Measurements from ENCODE around the gene NECTIN4.

The NECTIN4 gene

GRCh38 chr1:161090617-161091016 is 1.3 kb upstream of the NECTIN4 start:
- no peak for TF ChIP-seq FOXP2 (optimal IDR thresholded peaks at IDR 0.05; ENCODE audit: control extremely low read depth, extremely low read length, insufficient read depth)
- TF ChIP-seq POLR2AphosphoS5 (IDR thresholded peaks at IDR 0.05; ENCODE audit: borderline replicate concordance, low read depth, low read length): no peak
- TF ChIP-seq EZH2 (IDR thresholded peaks at IDR 0.05): no peak
- no peaks in the 10 kb centered on the region for H3K9me3 ChIP-seq (ENCODE audit: low read depth, low read length)
- no peak overlapping the region for H3K9ac ChIP-seq (ENCODE audit: insufficient read length)
- no peak for DNase-seq (ENCODE audit: low read depth, low spot score)
- H3K27ac ChIP-seq: no peak overlapping the region
- H3K36me3 ChIP-seq (ENCODE audit: insufficient read depth, low read length): no peaks in the 10 kb centered on the region
- no peak overlapping the region for H3K4me3 ChIP-seq

GRCh38 chr1:161089938-161090337 is 580 bp upstream of the NECTIN4 start:
- no peak for DNase-seq (ENCODE audit: low read depth, low spot score)
- Histone ChIP-seq H3K36me3 (ENCODE audit: insufficient read depth, low read length) (no peaks in the 10 kb centered on the region), H3K9ac (ENCODE audit: insufficient read length) (no peak overlapping the region), H3K27ac (no peak overlapping the region), H3K4me3 (no peak overlapping the region), H3K9me3 (ENCODE audit: low read depth, low read length) (no peaks in the 10 kb centered on the region)
- TF ChIP-seq EZH2 (IDR thresholded peaks at IDR 0.05) (no peak), FOXP2 (optimal IDR thresholded peaks at IDR 0.05; ENCODE audit: control extremely low read depth, extremely low read length, insufficient read depth) (no peak), POLR2AphosphoS5 (IDR thresholded peaks at IDR 0.05; ENCODE audit: borderline replicate concordance, low read depth, low read length) (no peak)

GRCh38 chr1:161088587-161089110 is 709 bp downstream of the NECTIN4 start:
- no peak for DNase-seq (ENCODE audit: low read depth, low spot score)
- Histone ChIP-seq H3K27ac (no peak overlapping the region), H3K9me3 (ENCODE audit: low read depth, low read length) (no peaks in the 10 kb centered on the region), H3K36me3 (ENCODE audit: insufficient read depth, low read length) (no peaks in the 10 kb centered on the region), H3K4me3 (no peak overlapping the region), H3K9ac (ENCODE audit: insufficient read length) (no peak overlapping the region)
- TF ChIP-seq FOXP2 (optimal IDR thresholded peaks at IDR 0.05; ENCODE audit: control extremely low read depth, extremely low read length, insufficient read depth) (no peak), POLR2AphosphoS5 (IDR thresholded peaks at IDR 0.05; ENCODE audit: borderline replicate concordance, low read depth, low read length) (no peak), EZH2 (IDR thresholded peaks at IDR 0.05) (no peak)

- Histone ChIP-seq H3K36me3 (ENCODE audit: insufficient read depth, low read length) (no peaks in the 10 kb centered on the region), H3K4me3 (no peak overlapping the region), H3K27ac (no peak overlapping the region), H3K9ac (ENCODE audit: insufficient read length) (no peak overlapping the region), H3K9me3 (ENCODE audit: low read depth, low read length) (no peaks in the 10 kb centered on the region)
- no peak for TF ChIP-seq EZH2 (IDR thresholded peaks at IDR 0.05)
- TF ChIP-seq FOXP2 (optimal IDR thresholded peaks at IDR 0.05; ENCODE audit: control extremely low read depth, extremely low read length, insufficient read depth): no peak
- TF ChIP-seq POLR2AphosphoS5 (IDR thresholded peaks at IDR 0.05; ENCODE audit: borderline replicate concordance, low read depth, low read length): no peak
- DNase-seq (ENCODE audit: low read depth, low spot score): no peak
Observed at GRCh38 chr1:161086457-161086856, 2.9 kb downstream of the NECTIN4 start.

DNA sequence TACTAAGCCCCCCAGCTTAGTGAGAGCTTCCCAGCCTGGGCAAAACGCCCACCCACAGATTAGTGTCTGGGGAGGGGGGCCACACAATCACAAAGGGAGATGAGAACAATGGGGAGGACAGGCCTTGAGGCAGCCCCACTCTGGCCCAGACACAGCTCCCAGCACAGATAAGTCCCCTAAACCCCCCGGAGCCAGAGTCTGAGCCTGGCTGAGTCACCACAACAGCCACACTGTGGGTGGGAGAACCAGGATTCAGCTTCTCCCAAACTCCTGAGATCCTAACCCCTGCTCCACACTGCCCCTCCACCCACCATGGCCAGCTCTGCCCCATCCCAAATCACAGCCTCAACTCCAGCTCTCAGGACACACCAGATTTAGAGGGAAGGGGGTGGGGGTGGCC is 4.2 kb downstream of the NECTIN4 start:
- Histone ChIP-seq H3K9me3 (ENCODE audit: low read depth, low read length) (no peaks in the 10 kb centered on the region), H3K4me3 (no peak overlapping the region), H3K27ac (no peak overlapping the region), H3K9ac (ENCODE audit: insufficient read length) (no peak overlapping the region), H3K36me3 (ENCODE audit: insufficient read depth, low read length) (no peaks in the 10 kb centered on the region)
- no peak for TF ChIP-seq FOXP2 (optimal IDR thresholded peaks at IDR 0.05; ENCODE audit: control extremely low read depth, extremely low read length, insufficient read depth)
- TF ChIP-seq POLR2AphosphoS5 (IDR thresholded peaks at IDR 0.05; ENCODE audit: borderline replicate concordance, low read depth, low read length): no peak
- TF ChIP-seq EZH2 (IDR thresholded peaks at IDR 0.05): no peak
- no peak for DNase-seq (ENCODE audit: low read depth, low spot score)

- Histone ChIP-seq H3K9me3 (ENCODE audit: low read depth, low read length) (no peaks in the 10 kb centered on the region), H3K27ac (no peak overlapping the region), H3K36me3 (ENCODE audit: insufficient read depth, low read length) (no peaks in the 10 kb centered on the region), H3K9ac (ENCODE audit: insufficient read length) (no peak overlapping the region), H3K4me3 (no peak overlapping the region)
- TF ChIP-seq POLR2AphosphoS5 (IDR thresholded peaks at IDR 0.05; ENCODE audit: borderline replicate concordance, low read depth, low read length) (no peak), EZH2 (IDR thresholded peaks at IDR 0.05) (no peak), FOXP2 (optimal IDR thresholded peaks at IDR 0.05; ENCODE audit: control extremely low read depth, extremely low read length, insufficient read depth) (no peak)
- no peak for DNase-seq (ENCODE audit: low read depth, low spot score)
Observed at GRCh38 chr1:161084597-161084988, 4.8 kb downstream of the NECTIN4 start.

DNA sequence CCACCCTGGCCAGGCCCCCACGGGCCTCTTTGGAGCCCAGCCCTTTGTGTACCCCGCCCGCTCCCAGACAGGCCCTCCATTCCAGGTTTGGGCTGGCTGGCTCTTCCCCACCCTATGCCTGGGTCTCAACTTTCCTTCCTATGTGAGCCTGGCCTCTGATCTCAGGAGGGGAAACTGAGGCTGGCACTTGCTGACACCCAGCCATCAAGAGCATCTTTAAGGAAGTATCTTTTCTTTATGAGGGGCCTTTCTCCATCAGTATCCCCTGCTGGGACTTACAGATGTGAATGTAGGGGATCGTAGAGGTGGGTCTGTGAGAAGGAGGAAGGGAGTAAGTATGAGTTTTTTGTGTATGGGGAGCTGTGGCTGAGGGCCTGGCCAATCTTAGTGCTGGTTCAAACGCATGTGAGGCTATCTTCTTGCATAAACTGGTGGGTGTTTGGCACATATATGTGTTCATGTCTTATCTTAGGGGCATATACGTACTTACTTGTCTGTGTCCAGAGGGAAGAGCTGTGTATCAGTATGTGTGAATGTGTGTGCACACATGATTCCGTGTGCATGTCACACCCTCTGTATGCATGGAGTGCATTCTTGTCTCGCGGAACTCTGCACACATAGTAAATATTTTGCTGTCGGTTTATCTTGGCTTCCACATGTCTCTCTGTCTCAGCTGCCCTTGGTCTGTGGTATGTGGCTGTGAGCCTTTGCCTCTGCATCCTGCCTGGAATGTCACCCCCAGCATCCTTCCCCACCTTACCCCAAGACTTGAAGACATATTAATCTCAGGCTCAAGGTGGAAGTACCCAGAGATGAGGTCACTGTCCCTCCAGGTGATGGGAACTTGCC is 5.4 kb downstream of the NECTIN4 start:
- TF ChIP-seq FOXP2 (optimal IDR thresholded peaks at IDR 0.05; ENCODE audit: control extremely low read depth, extremely low read length, insufficient read depth) (no peak), POLR2AphosphoS5 (IDR thresholded peaks at IDR 0.05; ENCODE audit: borderline replicate concordance, low read depth, low read length) (no peak), EZH2 (IDR thresholded peaks at IDR 0.05) (no peak)
- Histone ChIP-seq H3K9me3 (ENCODE audit: low read depth, low read length) (no peaks in the 10 kb centered on the region), H3K27ac (no peak overlapping the region), H3K4me3 (no peak overlapping the region), H3K36me3 (ENCODE audit: insufficient read depth, low read length) (no peaks in the 10 kb centered on the region), H3K9ac (ENCODE audit: insufficient read length) (no peak overlapping the region)
- no peak for DNase-seq (ENCODE audit: low read depth, low spot score)

- no peak for TF ChIP-seq POLR2AphosphoS5 (IDR thresholded peaks at IDR 0.05; ENCODE audit: borderline replicate concordance, low read depth, low read length)
- no peak for TF ChIP-seq FOXP2 (optimal IDR thresholded peaks at IDR 0.05; ENCODE audit: control extremely low read depth, extremely low read length, insufficient read depth)
- no peak for TF ChIP-seq EZH2 (IDR thresholded peaks at IDR 0.05)
- Histone ChIP-seq H3K4me3 (no peak overlapping the region), H3K9me3 (ENCODE audit: low read depth, low read length) (no peaks in the 10 kb centered on the region), H3K36me3 (ENCODE audit: insufficient read depth, low read length) (no peaks in the 10 kb centered on the region), H3K27ac (no peak overlapping the region), H3K9ac (ENCODE audit: insufficient read length) (no peak overlapping the region)
- DNase-seq (ENCODE audit: low read depth, low spot score): no peak
Observed at GRCh38 chr1:161082996-161083747, 6.2 kb downstream of the NECTIN4 start.
